Colonic mucosa (tissue), 4 donors: ENCODE results near the gene PCNX3. TPM values are rescaled to one million over a fixed set of nuclear protein-coding genes. Genes with fewer than 3 reads are reported as not detected.

Experiments
- DNase-seq: peaks from one replicate; pipeline ENCODE4 v3.0.0-alpha.2; 2020
- H3K27ac ChIP-seq: fragments of 200-600 bp; one replicate; pipeline ENCODE4 v1.8.0; 2021
- H3K27me3 ChIP-seq: fragments of 200-600 bp; one replicate; pipeline ENCODE4 v1.8.0; 2021
- H3K36me3 ChIP-seq: fragments of 200-600 bp; one replicate; pipeline ENCODE4 v1.8.0; 2021
- H3K4me1 ChIP-seq: fragments of 200-600 bp; one replicate; pipeline ENCODE4 v1.8.0; 2021; ENCODE audit warnings: mild to moderate bottlenecking
- H3K4me3 ChIP-seq: fragments of 200-600 bp; one replicate; pipeline ENCODE4 v1.8.0; 2021
- H3K9ac ChIP-seq, 2 donors: one replicate each; pipeline ENCODE4 v1.7.0; 2013; ENCODE audit warnings: control low read depth in 2 of 2, low read depth in 2 of 2, low read length in 2 of 2
- H3K9me3 ChIP-seq: fragments of 200-600 bp; one replicate; pipeline ENCODE4 v1.8.0; 2021
- intact Hi-C: fragments of 100-400 bp; cut with DNase I; formaldehyde crosslinking; loops from one replicate; pipeline ENCODE4 v1.14.1; 2022
- total RNA-seq, 2 donors: library from RNA; stranded (reverse); fragmentation: NEBNext Ultra II Directional in 1 of 2; extraction: Animal tissue kit (Norgen Biotek cat#: 25700) in 1 of 2; gene quantifications; one replicate each; pipeline ENCODE4 v1.2.1, GENCODE V29; 2021
- TF ChIP-seq, protein P1 (sequence below): fragments of 200-600 bp; IDR thresholded peaks from one replicate; pipeline ENCODE4 v1.8.0; 2022; ENCODE audit warnings: antibody characterized with exemption, mild to moderate bottlenecking
- donor health status: healthy.
- donor health status: DM: no; HTN: no; CAD: no.
- donor health status: DM: no; HTN: no; CAD: no.

Gene PCNX3
- total RNA-seq, 2 donors from 2014 or later, result 41.5 to 72.4 TPM

DNA sequence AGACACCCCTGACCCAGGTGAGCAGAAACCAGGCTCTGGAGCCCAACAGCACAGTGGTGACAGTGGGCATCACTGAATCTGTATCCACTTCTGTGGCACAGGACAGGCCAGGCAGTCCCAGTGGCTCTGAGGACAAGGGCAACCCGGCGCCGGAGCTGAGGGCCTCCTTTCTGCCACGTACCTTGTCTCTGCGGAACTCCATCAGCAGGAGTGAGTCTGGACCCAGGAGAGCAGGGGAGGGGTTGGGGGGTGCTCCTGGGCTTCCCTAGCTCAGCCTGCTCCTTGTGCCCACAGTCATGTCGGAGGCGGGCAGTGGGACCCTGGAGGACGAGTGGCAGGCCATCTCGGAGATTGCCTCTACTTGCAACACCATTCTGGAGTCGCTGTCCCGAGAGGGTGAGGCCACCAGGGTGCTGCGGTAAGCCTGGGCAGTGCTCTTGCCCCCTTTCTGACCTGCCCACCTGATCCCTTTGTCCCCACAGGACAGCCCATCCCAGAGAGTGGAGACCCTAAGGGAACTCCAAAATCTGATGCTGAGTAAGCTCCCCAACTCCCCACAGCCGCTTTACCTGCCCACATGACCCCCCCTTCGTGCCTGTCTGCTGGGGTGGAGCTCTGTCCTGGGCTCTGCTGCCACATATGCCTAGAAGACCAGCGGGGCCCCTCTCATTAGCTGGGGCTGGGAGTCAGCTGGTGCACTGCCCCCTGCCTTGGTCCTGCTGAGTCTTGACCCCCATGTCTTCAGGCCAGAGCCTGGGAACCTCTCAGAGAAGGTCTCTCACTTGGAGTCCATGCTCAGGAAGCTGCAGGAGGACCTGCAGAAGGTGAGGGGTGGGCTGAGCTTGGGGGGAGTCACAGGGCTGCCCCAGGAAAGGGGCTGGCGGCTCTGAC, 34.3 kb downstream of the PCNX3 start:
- no peaks in the 10 kb centered on the region for H3K27me3 ChIP-seq
- intact Hi-C loops, result no loop called here
- H3K9me3 ChIP-seq, result no peaks in the 10 kb centered on the region
- no peak overlapping the region for H3K4me3 ChIP-seq
- H3K9ac ChIP-seq, result no peak overlapping the region
- TF ChIP-seq, protein P1, sequence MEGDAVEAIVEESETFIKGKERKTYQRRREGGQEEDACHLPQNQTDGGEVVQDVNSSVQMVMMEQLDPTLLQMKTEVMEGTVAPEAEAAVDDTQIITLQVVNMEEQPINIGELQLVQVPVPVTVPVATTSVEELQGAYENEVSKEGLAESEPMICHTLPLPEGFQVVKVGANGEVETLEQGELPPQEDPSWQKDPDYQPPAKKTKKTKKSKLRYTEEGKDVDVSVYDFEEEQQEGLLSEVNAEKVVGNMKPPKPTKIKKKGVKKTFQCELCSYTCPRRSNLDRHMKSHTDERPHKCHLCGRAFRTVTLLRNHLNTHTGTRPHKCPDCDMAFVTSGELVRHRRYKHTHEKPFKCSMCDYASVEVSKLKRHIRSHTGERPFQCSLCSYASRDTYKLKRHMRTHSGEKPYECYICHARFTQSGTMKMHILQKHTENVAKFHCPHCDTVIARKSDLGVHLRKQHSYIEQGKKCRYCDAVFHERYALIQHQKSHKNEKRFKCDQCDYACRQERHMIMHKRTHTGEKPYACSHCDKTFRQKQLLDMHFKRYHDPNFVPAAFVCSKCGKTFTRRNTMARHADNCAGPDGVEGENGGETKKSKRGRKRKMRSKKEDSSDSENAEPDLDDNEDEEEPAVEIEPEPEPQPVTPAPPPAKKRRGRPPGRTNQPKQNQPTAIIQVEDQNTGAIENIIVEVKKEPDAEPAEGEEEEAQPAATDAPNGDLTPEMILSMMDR, result no peak
- H3K27ac ChIP-seq, result peak overlapping the region; percentile 98
- no peaks in the 10 kb centered on the region for H3K36me3 ChIP-seq
- DNase-seq, result no peak
- H3K4me1 ChIP-seq, result peaks cover 21% of the 10 kb centered on the region

DNA sequence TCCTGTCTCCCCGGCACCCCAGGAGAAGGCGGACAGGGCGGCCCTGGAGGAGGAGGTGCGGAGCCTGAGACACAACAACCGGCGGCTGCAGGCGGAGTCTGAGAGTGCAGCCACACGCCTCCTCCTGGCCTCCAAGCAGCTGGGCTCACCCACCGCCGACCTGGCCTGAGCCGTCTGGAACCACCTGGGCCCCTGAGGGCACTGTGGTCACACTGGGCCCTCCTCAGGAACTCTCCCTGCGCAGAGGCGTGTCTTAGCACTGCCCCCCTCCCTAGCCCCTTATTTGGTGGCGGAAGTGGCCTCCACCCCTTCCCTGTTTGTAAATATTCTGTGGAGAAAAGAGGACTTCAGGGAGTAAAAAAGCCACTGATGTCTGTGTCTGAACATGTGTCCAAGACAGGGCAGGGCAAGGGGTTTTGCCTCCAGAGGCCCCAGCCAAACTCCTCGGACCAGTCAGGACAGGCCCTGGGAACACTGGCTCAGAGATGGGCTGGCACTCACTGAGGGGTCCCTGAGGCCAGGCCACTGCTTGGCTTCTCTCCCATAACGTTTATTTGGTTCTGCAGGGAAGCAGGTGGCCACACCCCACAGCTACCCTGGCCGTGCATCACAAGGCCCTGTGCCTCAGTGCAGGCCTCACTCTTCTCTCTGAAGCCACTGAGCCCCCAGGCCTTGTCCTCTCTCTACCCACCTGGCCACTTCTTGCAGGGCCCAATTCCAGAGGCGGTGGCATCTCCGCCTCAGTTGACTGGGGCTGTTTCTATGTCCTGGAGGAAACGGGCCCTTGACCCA, 35.2 kb downstream of the PCNX3 start:
- peak overlapping the region; percentile 98 for H3K27ac ChIP-seq
- no peaks in the 10 kb centered on the region for H3K36me3 ChIP-seq
- no peak overlapping the region for H3K4me3 ChIP-seq
- no peaks in the 10 kb centered on the region for H3K27me3 ChIP-seq
- peak; percentile 22 for DNase-seq
- H3K9me3 ChIP-seq, result no peaks in the 10 kb centered on the region
- TF ChIP-seq, protein P1, result no peak
- peak overlapping the region in 1 of 2 donors; percentile 75 for H3K9ac ChIP-seq
- intact Hi-C loops, result no loop called here
- peaks cover 21% of the 10 kb centered on the region for H3K4me1 ChIP-seq

DNA sequence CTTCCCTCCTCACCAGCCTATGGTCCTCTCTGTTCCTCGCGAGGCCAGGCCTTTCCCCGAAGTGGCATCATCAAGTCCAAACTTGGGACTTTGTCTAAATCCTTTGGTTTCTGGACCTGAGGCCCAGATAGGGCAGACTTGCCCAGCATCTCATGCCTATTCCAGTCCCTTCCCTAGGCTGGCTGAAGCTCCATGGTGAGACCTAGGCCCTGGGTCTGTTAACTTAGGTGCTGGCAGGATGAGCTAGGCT, 35.7 kb downstream of the PCNX3 start:
- Histone ChIP-seq H3K9me3 (no peaks in the 10 kb centered on the region), H3K27me3 (no peaks in the 10 kb centered on the region), H3K27ac (peak overlapping the region; percentile 98), H3K4me1 (peaks cover 21% of the 10 kb centered on the region), H3K9ac (peak overlapping the region in 1 of 2 donors; percentile 75), H3K36me3 (peaks cover 4% of the 10 kb centered on the region), H3K4me3 (no peak overlapping the region)
- no peak for DNase-seq
- intact Hi-C loops, result no loop called here
- TF ChIP-seq, protein P1, result no peak

DNA sequence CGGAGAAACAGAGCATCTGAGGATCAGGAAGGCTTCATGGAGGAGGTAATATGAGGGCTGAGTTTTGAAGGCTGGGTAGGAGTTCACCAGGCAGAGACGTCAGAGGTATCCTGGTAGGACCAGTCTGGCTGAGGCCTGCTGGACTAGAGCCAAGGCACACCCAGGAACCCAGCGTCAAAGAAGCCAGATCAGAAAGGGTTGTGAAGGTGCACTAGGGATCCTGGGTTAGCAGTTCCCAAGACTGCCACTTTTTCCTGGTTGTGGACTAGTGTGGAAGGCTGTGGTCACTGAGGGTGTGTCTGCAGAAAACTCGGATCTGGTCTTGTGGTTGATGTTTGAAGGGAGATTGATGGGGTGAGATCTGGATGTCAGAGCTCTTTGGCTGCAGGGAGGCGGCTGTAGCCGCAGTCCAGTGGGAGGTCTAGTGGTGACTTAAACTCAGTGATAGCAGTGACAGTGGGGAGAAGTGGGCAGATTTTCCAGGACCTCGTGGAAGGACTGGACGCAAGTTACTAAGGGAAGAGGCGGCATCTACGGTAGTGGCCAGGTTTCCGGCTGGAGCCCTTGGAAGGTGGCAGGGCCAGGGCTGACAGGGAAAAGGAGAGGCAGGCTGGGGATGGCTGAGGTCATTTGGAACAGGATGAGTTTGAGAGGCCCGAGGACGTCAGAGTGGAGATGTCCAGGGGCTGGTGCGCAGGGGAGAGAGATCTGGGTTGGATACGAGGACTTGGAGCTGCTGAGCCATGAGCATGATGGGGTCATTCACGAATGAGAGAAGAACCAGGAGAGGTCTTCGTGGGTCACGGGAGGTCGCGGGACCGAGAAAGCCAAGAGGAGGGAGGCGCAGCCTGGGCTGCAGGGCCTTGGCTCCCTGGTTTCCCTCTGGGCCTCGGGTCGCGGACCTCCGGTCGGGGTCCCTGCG, 36.3 kb downstream of the PCNX3 start:
- TF ChIP-seq, protein P1, result no peak
- DNase-seq, result peak; percentile 89
- peak overlapping the region; percentile 51 for H3K4me3 ChIP-seq
- peak overlapping the region; percentile 53 to 75 for H3K9ac ChIP-seq
- peaks cover 21% of the 10 kb centered on the region for H3K4me1 ChIP-seq
- H3K27me3 ChIP-seq, result no peaks in the 10 kb centered on the region
- intact Hi-C loops, result no loop called here
- H3K27ac ChIP-seq, result peak overlapping the region; percentile 98
- no peaks in the 10 kb centered on the region for H3K9me3 ChIP-seq
- peaks cover 10% of the 10 kb centered on the region for H3K36me3 ChIP-seq
